NCI-H2227 (cell line): Measurements from ENCODE around the gene SYT13.

Experiments
- DNase-seq: peaks from one replicate; lab custom pipeline; 2025; ENCODE audit not compliant: unreplicated experiment; lab: John Stamatoyannopoulos, UW

Gene SYT13, protein sequence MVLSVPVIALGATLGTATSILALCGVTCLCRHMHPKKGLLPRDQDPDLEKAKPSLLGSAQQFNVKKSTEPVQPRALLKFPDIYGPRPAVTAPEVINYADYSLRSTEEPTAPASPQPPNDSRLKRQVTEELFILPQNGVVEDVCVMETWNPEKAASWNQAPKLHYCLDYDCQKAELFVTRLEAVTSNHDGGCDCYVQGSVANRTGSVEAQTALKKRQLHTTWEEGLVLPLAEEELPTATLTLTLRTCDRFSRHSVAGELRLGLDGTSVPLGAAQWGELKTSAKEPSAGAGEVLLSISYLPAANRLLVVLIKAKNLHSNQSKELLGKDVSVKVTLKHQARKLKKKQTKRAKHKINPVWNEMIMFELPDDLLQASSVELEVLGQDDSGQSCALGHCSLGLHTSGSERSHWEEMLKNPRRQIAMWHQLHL

DNA sequence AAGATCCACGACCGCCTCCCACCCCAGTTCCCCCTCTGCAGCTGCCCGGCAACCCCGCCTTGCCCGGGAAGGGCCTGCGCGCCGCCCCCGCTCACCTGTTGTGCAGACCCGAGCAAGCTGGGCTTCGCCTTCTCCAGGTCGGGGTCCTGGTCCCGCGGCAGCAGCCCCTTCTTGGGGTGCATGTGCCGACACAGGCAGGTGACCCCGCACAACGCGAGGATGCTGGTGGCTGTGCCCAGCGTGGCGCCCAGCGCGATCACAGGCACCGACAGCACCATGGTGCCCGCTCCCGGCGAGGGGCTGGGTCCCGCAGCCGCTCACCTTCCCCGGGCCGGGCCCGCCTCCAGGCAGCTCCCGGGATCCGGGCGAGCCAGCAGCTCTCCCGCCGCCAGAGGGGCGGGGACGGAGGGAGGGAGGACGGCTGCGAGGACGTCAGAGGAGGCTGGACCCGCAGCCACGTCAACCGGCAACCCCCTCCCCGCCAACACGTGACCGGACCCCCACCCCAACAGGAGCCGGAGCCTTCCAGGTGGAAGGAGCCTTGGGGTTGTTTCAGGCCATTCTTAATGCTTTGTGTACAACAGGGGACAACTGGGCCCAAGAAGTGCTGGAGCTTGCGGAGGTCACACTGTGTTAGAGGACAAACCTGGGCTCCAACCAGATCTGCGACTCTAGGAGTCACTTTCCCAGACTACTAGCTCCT, at the start of gene SYT13:
SYT13 (minus strand) TSS at position 412 of the 703 bp plus-strand sequence; CDS start at position 278, 134 bp downstream.
- peak; percentile 93 for DNase-seq

DNA sequence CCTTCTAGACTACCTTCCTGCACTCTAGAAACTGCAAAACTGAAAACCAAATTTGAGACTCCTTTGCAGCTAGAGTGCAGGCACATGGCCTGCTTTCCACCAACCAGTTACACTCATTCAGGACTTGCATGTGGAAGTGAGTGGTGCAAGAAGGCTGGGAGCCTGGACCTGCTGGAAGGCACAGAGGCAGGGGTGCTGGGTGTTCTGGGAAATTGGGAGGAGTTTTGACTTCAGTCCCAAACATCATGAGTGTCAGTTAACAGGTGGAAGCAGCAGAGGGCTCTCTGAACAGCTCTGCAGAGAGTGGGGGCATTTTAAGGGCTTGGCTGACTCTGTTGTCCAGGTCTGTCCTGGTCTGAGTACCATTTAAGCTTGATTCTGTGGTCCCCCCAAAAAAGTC, 49.3 kb upstream of the SYT13 start:
- no peak for DNase-seq

DNA sequence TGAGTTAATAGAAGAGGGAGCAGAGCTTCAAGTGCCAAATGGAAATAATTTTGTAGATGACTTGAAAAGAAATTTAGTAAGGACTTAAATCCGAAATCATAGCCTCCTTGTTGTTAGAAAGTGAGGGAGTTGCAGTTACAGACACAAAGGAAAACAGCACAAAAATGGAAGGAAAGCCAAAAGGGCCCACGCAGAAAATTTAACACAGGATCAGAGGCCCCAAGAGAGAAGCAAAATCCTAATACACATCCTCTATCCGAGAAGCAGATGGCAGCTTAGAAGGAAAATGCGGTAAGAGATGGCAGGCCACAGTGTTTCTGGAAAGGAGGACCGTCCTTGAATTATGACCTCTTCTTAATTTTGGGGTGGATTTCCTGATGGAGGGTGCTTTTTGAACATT, 48.7 kb upstream of the SYT13 start:
- no peak for DNase-seq

DNA sequence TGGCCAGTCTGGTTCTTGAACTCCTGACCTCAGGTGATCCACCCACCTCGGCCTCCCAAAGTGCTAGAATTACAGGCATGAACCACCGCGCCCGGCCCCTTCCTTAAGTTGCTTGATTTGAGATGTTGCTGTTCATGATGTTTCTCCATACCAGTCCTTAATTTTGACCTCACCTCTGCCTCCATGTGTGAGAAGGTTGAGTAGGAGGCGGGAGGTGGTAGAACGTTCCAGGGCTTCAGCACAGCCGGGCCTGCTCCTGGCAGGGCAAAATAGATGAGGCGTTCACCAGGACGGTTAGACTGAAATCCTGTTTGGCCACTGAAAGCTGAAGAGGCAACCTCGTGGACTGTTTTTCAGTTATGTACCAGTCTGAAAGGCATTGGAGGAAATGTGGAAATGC, 48.3 kb upstream of the SYT13 start:
- DNase-seq, result no peak

DNA sequence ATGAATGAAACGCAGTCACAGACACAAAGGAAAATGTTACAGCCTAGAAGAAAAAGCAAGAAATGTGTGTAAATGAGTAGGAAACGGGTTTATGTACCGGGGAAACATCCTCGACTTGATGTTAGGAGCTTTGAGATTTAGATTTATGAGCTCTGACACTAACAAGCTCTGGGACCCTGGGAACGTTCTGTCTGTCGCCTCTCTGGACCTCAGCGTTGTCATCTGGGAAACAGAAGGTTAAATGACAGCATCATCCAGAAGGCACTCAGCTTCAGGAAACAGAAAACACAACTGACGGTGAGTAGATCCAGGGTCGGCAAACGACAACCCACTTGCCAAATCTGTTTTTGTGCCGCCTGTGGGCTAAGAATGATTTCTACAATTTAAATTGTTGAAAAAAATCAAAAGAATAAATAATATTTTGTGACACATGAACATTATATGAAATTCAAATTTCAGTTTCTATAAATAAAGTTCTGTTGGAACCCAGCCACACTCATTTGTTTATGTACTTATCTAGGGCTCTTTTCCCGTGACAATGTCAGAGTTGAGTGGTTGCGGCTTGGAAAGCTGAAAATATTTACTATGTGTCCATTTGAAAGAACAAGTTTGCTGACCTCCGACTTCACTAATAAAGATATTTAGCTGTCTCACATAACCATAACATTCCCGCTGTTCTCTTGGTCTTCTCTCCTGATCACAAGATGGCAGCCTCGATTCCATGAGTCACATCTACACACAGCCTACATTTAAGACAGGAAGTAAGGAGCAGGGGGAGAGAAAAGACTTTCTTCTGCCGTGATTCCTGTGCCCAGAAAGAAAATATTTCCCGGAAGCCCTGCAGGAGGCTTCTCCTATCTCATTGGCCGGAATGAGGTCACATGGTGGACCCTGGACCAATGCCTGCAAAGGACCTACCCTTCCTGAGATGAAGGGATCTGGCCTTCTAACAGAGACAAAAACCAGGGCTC, 47.1 kb upstream of the SYT13 start:
- peak; percentile 61 for DNase-seq

DNA sequence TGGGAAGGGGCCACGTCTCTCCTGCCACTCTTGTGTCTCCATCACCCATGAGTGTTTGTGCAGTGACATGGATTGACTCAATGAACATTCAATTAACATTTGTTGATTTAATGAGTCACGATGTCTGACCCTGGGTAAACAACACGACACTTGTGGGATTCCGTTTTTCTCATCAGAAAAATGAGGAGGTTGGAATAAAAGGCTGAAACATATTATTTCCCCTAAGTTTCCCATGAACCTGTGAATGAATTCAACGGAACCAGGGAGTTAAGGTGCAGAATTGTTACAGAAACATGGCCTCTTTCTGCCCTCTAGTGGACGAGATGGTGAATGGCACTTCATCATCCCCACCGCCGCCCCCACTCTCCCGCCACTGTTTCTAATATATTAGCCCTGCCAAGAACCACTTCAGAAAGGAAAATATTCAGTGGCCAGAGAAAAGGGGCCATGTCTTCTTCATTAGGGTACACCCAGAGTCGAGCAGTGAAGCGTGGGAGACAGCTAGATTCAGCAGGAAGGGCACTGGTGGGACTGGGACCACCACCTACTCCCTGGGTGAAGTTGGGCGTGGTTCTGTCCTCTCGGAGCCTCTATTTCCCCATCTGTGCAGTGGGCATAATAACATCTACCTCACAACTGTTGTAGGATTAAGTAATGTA, 46.3 kb upstream of the SYT13 start:
- peak; percentile 66 for DNase-seq

DNA sequence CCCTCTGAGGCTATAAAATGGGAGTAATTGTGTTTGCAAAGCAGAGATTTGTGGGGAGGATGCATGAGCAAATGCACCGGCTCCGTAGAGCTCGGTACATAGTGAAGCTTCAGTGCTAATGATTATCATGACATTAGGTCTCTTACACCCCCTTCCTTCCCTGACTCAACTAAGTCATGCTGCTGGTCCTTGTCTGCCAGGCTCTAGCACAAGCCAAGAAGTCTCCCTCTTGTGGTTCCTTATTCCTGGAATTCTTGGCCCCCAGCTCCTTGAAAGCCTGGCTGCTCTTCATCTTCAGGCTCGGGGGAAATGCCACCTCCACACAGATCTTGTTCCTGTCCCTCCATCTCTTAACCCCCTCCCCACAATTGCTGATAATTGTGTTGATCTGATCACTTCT, 45.7 kb upstream of the SYT13 start:
- DNase-seq, result no peak

DNA sequence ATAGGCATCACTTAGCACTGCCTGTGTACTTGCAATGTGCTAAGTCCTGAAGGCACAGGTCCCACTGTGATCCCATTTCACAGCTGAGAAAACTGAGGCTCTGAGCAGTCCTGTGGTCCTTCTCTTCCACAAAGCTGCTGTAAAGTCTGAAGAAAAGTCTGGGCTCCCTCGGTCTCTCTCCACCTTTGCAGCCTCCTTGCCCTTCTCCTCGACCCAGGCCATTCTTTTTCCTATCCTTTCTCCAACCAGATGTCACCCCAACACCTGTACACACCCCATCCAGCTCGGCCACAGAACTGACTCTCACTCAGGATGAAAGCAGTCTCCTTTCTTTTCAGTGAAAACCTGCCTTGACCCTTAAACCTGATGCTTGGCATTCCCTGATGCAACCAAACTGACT, 42.6 kb upstream of the SYT13 start:
- DNase-seq, result no peak

DNA sequence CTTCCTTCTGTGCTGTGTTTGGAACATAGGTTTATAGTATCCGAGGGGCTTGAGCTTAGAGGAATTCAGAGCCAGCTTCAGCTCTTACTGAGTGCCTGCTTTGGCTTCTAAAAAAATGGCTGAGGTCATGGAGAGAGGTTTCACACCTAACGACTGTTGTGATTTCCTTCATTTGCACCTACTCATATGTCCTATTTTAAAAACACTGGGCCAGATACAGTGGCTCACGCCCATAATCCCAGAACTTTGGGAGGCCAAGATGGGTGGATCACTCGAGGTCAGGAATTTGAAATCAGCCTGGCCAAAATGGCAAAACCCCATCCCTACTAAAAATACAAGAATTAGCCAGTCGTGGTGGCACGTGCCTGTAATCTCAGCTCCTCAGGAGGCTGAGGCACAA, 38.3 kb upstream of the SYT13 start:
- DNase-seq, result no peak

DNA sequence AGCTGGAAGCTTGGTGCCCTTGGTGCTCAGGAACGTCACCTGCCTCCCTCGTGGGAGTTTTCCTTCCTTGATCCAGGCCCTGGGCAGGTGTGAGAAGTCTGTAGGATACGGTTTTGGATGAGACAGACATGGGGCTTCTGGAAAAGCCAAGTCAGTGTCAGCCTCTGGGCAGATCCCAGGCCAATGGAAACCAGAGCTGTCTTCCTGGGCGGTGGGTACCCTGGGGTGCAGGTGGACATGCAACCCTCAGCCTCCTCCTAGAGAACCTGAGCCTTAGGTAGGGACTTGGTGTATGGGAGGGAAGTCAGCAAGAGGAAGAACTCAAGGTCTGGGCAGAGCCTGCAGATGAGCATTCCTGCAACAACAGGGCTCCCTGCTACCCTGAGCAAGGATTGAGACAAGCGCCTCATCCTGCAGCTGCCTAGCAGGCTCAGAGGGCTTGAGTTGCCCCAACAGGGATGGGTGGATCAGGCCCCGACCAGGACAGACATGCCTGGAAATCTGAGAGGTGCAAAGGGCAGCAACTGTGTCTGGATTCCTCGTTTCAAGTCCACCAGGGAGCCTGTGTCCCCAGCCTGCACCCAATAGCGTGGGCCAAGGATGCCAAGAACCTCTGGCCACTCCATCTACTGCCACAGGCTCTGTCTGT, 37.6 kb upstream of the SYT13 start:
- no peak for DNase-seq

DNA sequence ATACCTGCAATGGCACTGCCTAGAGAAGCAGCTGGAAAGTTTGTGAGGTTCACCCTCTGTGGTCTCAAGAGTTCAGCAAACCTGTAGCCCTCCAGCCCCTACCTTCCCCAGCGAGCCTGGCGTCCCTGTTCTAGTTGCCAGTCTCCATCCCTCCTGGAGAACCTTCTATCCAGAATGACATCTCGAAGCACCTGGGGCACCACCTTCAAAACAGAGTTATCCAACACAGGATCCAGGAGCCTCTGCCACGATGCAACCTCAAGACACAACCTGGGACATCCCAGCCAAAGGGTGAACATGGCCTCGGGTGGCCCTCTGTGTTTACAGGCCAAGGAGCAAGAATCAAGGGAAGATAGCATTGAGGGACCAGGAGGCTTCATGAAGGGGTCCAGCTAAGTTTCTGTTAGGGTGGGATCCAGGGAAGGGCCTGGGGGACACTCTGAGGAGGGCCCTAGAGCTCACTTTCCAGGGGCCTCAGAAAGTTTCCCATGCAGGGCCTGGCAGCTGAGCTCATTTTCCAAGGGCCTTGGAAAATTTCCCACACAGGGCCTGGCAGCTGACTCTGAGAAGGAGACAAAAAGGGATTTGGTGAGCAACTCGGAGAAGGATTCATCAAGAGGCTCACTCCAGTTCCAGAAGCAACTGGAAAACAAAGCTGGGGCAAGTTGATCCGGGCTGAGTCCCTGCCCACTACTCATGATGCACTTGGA, 36.9 kb upstream of the SYT13 start:
- DNase-seq, result no peak

DNA sequence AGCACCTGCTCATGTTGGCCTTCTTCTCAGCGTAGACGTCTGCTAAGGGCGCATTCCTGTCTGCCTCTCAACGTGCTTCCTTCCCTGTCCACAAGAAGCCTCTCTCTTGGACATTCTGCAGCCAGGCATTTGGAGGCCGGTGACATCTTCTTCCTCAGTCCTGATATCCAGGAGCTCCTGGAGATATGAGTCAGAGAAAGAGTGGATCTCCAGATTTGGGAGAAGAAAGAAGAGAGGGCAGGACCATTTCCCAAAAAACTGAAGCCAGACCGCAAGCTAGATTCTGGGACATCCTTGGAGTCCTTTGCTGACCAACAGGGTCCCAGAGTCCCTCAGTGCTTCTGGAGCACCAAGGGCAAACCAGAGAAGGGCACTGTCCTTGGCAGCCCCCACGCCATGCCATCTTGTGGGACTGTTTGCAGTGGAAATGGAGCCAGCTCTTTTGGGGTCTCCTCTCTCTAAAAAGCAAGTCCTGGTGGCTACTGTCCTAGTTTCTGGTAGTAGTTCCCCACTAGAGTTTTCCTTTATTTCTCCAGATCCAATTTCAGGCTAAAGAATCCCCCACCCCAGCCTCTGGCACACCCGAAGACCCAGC, 36.1 kb upstream of the SYT13 start:
- DNase-seq, result no peak

DNA sequence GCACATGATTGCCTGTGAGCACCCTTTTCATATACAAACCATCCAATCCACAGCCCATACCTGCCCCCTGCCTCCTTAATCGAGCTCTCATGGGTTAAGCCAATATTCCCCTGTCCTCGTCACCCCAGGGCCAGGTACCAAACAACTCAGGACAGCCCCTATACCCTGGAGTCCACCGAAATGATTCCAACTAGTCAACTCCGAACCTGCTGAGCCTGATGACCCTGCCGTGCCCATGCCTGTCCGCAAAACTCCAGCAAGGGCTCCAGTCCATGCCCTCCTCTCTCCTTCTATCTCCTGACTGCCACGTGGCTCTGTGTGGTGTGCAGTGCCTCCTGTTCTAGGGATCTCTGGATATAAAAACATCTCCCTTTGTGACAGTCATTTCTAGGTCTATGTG, 35.5 kb upstream of the SYT13 start:
- no peak for DNase-seq

DNA sequence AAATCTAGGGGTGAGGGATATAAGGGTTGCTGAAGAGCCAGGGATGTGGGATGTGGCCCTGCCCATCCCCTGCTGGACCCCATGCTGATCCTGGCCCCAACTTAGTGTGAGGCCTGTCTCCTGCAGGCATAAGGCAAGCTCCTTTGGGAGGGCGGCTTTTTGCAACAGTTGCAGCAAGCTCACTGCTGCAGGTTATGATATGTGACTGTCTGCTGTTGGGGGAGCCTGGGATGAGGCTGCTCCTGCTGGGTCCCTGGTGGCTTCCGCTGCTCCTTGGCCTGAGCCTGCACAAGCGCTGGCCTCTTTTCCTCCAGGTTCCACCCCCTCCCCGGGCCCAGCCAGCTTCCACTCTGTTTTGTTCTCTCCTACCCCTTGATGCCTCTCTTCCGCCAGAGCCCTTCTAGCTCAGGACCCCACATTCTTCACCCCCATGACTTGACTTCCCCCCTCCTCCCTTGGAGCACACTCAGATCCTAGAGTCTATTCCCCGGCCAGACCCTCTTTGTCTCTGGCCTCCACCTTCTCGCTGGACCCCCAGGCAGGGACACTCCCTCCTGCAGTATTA, 35.0 kb upstream of the SYT13 start:
- DNase-seq, result no peak

DNA sequence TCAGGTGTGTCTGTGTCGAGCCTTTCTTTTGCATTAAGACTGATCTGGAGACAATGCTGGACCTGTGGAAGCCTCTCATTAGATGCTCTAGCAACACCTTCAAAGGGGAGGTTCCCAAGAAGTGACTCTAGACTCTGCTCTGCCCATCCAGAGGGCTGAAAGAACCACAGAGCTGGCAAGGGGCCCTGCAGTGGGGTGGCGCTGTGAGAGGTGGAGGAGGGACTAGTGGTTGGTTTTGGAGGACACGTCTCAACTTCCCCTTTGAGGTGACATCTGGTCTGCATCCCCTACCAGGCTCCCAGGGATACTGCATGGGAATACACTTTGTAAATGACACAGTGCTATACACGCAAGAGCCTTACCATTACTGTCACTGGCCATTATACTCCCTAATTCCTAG, 34.2 kb upstream of the SYT13 start:
- DNase-seq, result no peak

DNA sequence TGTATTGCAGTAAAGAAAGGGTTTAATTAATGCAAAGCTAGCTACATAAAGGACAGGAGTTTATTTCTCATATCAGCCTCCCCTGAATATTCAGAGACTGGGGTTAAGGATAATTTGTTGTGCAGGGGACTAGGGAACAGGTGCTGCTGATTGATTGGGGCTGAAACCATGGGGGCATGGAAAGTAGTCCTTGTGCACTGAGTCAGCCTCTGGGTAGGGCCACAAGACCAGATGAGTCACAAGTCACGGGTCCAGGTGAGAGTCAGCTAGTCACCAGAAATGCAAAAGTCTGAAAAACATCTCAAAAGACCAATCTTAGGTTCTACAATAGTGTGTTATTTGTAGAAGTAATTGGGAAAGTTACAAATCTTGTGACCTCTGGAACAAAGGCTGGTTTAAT, 32.9 kb upstream of the SYT13 start:
- DNase-seq, result no peak

DNA sequence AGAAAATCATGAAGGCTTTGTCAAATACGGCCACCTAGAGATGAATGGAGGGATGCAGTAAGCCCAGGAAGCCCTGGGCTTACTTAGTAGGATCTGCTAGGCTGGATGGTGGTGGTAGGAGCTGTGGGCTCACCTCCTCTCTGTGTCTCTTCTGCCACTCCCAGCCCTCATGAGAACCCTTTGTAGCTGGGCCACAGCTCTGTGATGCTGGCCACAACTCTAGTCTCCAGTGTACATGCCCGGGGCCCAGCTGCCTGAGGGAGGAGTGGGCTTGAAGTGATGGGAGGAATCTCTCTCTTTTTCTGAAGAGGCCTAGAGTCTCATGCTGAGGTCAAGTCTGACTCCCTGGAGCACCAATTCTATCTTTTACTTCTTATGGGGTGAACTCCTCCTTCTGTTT, 32.4 kb upstream of the SYT13 start:
- DNase-seq, result no peak

DNA sequence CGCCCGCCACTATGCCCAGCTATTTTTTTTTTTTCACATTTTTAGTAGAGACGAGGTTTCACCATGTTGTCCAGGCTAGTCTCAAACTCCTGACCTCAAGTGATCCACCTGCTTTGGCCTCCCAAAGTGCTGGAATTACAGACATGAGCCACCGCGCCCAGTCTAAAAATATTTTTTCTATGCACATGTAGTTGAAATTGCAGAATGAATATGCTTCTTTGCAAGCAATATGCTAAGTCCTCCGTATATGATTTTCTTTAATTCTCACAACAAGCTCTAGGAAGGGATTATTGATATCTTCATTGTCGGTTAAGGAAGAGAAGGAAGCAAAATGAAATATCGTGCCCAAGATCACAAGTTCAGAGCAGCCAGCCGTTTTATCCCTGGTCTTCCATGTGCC, 30.1 kb upstream of the SYT13 start:
- DNase-seq, result no peak

DNA sequence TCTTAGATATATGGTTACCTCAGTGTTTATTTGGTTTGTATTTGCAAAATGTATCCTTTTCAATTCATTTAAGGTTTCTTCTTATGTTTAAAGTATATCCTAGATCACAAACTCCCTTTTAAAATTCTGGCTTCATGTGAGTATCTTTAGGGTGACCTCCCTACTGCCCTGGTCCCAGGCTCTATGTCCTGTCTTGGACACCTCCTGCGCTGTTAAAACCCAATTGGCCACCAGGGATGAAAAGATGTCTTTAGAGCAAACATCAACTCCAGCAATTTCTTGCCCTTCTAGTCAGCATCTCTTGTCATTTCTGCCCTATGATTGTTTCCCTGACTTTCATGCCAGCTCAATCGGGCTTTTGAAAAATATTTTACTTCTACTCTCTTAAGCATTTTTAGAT, 28.8 kb upstream of the SYT13 start:
- no peak for DNase-seq
